Activated CD4-positive, alpha-beta T cell treated with anti-CD3 and anti-CD28 coated beads for 4 hours (primary cell): ENCODE measurements around the gene MRPL11.
"Not testable (repeated sequence)": the region's sequence is repeated elsewhere in the genome, so short reads cannot be mapped to it uniquely, and the experiment has no call there.

Source experiments
- DNase-seq, 2 donors: peaks; one replicate each; pipeline ENCODE4 v3.0.0-alpha.2; 2020

Gene MRPL11

DNA sequence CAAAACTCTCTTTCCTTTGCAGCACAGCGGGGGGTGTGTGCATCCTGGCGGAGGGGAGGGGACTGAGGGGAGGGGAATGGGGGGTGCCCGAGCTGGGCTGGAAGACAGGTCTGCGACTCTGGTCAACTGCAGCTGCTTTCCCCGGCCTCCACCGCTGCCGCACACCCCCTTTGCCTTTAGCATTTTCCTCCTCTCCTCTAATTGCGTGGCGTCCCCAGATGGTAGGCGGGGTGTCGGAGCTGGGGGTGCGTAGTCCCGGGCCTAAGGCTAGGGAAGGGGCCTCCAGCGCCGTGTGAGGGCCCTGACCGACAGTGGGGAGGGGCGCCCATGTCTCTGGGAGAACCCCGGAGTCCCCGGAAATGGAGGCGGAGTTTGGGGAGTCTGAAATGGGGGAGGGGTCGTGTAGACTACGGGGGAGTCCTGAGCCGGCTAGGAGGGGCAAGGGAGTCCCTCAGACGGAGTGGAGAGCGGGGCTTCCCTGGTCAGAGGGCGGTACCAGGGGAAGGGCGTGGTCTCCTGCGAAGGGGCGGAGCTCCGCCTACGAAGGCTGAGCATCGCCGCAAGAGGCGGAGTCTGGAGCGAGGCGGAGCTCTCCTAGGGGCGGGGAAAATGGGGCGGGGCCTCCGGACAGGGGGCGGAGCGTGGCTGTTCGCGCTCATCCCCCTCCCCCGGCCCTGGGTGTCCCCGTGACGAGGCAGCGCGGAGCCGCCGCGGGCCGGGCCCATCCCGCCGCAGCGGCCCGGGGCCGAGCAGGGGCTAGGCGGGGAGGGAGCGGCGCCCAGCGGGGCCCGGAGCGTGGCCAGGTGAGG, 27.8 kb upstream of the MRPL11 start, which contains the start of gene PELI3:
Gene PELI3, plus strand, starts transcription at position 681 of the 809 bp plus-strand sequence. CDS start 1,224 bp downstream, outside the sequence.
- peak; percentile 89 to 95 for DNase-seq

DNA sequence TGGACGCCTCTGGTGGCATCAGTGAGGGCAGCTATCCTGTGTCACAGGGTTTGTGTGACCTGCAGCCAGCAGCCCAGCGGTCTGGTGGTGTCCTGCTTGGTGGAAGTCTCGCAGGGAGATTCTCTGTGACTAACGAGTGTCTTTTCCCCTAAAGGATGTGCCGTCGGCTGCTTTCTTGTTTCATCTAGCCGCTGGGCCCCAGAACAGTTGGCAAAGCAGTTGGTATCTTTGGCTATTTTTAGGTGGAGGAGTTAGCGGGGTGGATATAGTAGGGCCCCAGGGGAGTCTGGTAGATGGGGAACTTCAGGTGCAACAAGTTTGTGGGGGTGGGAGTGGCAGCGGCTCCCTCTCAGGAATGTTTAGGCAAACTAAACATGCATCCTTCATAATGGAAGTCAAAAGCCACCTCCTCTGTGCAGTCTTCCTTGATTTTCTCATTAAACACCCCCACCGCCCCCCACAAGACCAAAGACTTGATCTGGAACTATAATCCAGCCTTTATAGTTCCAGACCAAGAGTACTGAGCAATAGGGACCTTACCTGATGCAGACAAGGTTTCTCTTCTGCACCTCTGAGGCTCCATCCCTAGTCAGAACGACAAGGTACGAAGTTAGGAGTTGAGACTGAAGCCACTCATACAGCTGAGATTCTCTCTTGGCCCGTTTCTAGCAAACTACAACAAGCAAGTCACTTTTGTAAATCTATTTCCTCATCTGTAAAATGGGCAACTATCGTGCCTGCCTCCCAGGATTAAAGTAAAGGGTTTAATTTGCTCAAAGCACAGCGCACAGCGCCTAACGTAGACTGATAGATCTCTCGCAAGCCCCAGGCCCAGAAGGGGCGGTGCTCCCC, 27.0 kb upstream of the MRPL11 start:
- DNase-seq, result no peak

DNA sequence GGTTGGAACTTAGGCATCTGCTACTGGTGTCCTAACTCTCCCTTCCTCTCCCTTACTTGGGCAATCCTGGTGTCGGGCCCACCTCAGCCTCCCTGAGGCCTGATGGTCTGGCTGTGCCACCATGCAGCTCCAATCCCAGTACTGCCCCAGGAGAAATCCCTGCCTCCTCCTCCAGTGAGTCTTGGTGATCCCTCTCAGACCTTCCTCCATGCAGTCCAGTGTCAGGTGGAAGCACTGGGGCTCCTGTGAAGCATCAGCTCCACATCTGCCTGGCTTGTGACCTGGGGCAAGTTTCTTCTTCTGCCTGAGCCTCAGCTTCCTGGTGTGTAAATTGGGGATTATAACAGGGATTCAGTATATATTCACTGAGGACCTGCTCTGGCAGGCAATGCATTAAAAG, 26.3 kb upstream of the MRPL11 start:
- no peak for DNase-seq

DNA sequence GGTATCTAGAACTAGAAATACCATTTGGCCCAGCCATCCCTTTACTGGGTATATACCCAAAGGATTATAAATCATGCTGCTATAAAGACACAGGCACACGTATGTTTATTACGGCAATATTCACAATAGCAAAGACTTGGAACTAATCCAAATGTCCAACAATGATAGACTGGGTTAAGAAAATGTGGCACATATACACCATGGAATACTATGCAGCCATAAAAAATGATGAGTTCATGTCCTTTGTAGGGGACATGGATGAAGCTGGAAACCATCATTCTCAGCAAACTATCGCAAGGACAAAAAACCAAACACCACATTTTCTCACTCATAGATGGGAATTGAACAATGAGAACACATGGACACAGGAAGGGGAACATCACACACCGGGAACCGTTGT, 25.5 kb upstream of the MRPL11 start:
- DNase-seq, result not testable (repeated sequence)

DNA sequence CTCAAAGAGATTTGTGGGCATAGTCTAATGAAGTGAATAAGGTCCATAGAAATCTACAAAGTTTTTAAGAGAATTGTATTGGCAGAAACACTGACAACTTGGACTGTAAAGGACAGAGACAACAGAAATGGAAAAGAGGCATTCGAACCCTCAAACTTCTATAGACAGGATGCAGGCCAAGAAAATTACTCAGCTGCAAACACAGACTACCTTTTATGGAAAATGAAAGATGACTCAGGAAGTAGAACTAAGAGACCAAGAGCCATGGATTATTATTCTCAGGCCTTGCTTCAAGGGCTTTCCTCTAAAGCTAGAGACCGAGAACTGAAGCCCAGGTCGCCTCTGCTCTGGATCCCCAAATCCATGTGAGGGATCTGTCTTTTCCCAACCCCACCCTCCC, 24.3 kb upstream of the MRPL11 start:
- no peak for DNase-seq

DNA sequence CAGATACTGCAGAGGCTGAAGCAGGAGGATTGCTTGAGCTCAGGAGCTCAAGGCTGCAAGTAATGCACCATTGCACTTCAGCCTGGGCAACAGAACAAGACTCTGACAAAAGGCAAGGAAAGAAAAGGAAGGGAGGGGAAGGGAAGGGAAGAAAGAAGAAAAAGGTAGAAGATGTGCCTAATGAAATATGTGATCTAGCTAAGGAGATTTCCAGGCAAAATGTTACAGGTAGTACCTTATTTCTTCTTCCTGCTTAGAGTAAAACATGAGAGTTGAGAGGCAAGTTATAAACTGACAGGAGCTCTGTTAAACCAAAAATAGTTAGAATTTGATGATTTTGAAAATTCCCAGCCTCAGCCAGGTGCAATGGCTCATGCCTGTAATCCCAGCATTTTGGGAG, 23.4 kb upstream of the MRPL11 start:
- no peak for DNase-seq

DNA sequence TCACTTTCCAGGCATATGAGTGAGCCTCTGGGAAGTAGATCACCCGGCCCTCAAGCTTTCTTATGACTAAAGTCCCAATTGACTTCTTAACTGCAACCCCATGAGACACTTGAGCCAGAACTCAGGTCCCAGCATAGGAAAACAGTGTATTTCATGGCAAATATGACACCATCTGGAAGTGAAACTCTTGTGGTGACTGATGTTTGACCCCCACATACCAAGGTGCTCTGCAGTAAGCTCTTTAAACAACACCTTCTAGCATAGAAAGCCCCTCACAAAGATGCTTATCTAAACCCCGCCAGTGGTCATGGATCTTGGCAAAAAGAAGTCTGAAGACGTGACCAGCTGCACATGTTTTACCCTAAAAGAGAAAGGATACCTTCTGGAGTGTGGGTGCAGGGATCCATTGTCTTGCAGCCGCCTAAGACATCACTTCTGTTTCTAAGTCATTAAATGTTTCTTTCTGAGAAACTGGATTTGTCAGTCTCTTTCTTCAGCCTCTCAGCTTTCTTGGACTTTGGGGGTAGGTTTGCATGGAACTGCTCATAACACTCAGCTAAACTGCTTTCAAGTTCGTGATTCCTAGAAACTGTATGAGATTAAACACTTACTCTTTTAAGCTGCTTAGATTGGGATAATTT, 20.6 kb upstream of the MRPL11 start:
- no peak for DNase-seq

DNA sequence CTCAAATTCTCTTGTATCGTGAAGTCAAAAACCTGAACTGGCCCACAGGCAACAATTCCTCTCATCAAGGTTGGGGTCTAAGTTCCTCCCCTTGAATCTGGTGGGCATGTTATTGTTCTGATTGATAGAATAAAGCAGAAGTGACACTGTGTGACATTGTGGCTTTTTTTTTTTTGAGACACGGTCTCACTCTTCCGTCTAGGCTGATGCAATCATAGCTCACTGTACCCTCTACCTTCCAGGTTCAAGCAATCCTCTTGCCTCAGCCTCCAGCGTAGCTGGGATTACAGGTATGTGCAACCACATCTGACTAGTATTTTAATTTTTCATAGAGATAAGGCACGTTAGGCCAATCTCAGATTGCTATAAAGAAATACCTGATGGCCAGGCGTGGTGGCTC, 19.2 kb upstream of the MRPL11 start:
- DNase-seq, result no peak

DNA sequence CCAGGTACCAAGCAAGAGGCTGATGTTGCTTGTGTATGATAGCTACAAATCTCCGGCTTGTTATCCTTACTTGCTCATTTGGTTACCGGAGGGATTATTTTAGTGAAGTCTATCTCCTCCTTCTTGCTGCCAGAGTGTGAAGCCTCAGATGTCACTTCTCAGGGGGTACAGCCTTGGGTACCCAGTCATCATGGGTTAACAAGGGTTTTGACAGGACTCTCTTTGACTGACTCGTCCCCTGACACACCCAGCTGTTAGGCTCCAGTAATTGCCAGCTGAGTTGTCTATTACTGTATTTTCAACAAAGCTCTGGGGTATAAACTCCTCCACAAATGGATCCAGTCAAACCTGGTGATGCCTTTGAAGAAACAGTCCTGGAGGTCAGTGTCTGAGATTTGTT, 16.2 kb upstream of the MRPL11 start:
- no peak for DNase-seq

DNA sequence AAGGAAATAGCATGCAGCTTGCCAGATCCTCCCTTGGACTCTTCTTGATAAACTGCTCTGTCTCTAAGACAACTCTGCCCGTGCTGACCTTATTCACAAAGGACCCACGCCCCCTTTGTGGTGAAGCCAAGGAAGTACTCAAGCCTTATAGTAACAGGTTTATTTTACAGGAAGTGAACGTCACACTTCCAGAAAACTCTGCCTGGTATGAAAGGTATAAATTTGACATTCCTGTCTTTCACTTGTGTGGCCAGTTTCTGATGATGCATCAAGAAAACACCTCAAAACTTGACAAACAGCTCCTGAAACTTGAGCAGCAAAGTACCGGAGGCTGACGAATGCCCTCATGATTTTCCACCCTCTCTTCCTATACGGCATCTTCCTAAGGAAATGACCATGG, 15.6 kb upstream of the MRPL11 start:
- no peak for DNase-seq

DNA sequence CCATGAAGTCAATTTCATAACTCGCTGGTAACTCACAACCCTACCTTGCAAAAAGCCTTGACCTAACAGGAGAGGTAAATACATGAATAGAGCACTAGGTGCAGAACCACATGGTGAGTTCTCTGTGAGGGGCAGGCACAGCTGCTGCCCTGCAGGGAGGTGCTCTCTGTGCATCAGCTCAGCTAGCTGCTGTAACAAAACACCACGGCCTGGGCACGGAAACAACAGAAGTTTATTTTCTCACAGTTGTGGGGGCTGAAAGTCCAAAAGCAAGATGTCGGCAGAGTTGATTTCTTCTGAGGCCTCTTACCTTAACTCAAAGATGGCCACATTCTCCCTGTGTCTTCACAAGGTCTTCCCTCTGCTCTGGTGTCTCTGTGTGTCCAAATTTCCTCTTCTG, 13.0 kb upstream of the MRPL11 start:
- DNase-seq, result no peak

DNA sequence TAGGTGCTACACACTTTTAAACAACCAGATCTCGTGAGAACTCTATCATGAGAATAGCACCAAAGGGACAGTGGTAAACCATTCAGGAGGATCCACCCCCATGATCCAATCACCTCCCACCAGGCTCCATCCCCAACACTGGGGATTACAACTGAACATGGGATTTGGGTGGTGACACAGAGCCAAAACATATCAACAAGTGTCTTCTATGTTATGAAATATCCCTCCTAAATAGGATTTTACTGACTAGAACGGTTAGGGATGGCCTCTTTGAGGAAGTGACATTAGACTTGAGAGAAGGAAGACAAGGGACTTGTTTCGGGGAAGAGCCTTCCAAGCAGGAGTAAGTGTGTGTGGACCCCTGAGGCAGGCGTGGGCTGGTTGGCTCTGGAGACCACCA, 11.9 kb upstream of the MRPL11 start:
- DNase-seq, result no peak

DNA sequence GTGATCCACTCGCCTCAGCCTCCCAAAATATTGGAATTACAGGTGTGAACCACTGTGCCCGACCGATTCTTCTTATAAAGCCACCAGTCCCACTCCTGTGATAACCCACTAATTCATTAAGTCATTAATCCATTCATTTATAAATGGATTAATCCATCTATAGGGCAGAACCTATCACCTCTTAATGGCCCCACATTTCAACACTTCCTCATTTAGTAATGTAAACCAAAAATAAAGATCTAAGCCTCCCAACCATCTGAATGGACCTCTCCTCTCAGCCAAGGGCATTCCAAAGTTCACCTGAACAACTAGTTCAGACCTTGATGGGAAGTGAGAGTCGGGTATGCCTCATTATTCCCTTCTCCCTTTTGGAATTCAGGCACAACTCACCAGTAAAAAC, 9.9 kb upstream of the MRPL11 start:
- no peak for DNase-seq

DNA sequence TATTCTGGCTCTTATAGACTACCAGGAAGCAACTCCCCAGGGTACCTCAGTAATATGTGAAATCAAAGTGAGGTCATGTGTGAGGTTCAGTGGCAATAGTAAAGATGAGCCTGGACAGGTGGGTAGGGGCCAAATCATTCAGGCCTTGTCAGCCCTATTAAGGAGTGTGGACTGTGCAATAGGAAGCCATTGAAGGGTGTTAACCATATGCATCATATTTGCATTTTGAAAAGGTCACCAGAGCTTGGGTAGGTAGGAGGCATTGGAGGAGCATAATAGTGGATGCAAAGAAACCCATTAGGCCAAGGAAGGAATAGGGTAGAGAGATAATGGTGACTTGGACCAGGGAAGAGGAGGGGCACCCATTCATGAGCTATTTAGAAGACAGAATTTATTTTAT, 8.4 kb upstream of the MRPL11 start:
- DNase-seq, result no peak

DNA sequence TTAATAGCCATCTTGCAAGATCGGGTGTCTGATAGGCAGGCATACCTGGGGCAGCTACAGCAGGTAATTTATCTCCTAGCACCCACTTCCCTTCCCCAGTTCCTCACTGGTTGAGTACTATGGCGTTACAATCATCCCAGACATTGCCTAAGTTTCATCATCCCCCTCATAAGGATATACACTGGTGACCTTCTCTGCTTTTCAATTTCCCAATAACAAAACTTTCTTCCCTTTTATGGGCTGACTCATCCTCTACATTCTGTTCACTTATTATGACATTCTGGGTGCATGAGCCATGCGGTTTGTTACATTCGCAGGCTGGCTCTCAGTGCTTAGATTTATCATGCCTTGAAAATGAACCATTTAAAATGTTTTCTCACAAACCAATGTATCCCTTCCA, 5.0 kb upstream of the MRPL11 start:
- DNase-seq, result no peak

DNA sequence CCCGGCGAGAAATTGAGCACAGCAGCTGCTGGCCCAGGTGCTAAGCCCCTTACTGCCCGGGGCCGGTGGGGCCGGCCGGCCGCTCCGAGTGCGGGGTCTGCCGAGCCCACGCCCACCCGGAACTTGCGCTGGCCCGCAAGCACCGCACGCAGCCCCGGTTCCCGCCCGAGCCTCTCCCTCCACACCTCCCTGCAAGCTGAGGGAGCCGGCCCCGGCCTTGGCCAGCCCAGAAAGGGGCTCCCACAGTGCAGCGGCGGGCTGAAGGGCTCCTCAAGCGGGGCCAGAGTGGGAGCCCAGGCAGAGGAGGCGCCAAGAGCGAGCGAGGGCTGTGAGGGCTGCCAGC, 2.3 kb upstream of the MRPL11 start:
- not testable (repeated sequence) for DNase-seq

DNA sequence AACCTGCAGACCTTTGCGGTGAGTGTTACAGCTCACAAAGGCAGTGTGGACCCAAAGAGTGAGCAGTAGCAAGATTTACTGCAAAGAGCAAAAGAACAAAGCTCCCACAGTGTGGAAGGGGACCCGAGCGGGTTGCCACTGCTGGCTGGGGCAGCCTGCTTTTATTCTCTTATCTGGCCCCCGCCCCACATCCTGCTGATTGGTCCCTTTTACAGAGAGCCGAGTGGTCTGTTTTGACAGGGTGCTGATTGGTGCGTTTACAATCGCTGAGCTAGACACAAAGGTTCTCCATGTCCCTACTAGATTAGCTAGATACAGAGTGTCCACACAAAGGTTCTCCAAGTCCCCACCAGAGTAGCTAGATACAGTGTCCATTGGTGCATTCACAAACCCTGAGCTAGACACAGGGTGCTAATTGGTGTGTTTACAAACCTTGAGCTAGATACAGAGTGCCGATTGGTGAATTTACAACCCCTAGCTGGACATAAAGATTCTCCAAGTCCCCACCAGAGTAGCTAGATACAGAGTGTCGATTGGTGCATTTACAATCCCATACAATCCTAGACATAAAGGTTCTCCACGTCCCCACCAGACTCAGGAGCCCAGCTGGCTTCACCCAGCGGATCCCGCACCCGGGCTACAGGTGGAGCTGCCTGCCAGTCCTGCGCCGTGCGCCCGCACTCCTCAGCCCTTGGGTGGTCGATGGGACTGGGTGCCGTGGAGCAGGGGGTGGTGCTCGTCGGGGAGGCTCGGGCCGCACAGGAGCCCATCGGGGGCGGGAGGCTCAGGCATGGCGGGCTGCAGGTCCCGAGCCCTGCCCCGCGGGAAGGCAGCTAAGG, 1.7 kb upstream of the MRPL11 start:
- not testable (repeated sequence) for DNase-seq

DNA sequence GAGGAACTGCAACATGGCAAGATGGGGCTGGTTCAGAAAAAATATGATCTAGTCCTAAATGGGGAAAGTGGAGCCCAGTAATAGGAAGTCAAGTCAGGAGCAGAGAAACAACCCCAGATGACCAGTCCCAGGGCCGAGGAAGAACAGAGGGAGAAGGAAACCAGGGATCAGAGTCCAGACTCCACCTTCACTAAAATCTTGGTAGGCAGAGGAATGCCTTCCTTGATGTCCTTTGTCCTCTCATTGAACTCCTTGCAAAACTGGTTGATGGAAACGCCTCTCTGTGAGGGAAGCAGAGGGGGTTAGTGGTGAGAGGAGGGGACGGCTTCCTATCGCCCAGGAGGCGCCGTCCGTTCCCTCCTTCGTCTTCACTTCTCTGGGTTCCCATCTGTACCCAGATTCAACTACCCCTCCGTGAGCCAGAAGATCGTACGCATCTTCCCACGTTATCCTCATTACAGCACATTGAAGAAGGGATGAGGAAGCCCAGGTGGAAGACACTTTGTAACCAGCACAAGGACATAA, 607 bp downstream of the MRPL11 start:
- DNase-seq, result no peak

DNA sequence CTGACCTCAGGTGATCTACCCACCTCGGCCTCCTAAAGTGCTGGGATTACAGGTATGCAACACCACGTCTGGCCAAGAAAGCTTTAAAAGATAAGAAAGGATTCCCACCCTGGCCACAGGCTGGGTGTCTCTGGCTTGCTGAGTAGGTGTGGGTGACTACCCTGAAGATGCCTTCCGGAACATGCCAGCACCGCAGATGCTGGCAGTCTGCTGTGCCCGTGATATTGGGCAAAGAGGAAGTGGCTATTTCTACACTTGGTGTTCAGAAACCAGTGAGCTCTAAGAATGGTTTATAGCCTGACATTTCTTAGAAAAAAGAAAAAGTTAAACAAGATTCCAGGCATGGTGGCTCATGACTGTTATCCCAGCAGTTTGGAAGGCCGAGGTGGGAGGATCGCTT, 6.1 kb downstream of the MRPL11 start:
- no peak for DNase-seq

DNA sequence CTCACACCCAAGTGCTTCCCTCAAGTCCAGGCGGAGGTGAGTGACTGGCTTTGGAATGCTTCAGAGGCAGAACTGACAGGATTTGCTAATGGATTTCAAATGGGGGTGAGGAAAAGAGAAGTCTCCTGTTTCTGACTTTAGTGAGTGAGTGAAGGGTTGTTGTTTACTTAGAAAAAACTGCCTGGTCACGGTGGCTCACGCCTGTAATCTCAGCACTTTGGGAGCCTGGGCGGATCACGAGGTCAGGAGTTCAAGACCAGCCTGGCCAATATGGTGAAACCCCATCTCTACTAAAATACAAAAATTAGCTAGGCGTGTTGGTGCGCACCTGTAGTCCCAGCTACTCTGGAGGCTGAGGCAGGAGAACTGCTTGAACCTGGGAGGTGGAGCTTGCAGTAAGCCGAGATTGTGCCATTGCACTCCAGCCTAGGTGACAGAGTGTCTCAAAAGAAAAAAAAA, 6.7 kb downstream of the MRPL11 start:
- DNase-seq, result not testable (repeated sequence)

DNA sequence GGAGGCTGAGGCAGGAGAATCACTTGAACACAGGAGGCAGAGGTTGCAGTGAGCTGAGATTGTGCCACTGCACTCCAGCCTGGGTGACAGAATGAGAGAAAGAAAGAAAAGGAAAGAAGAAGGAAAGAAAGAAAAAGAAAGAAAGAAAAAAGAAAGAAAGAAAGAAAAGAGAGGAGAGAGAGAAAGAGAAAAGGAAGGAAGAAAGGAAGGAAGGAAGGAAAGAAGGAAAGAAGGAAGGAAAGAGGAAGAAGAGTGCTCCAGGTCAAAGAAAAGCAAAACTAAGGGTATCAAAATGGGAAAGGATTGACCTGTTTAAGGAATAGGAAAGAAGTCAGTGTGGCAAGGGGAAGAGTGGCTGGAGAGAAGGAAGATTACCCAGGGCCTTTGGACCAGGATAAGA, 7.4 kb downstream of the MRPL11 start:
- DNase-seq, result not testable (repeated sequence)

DNA sequence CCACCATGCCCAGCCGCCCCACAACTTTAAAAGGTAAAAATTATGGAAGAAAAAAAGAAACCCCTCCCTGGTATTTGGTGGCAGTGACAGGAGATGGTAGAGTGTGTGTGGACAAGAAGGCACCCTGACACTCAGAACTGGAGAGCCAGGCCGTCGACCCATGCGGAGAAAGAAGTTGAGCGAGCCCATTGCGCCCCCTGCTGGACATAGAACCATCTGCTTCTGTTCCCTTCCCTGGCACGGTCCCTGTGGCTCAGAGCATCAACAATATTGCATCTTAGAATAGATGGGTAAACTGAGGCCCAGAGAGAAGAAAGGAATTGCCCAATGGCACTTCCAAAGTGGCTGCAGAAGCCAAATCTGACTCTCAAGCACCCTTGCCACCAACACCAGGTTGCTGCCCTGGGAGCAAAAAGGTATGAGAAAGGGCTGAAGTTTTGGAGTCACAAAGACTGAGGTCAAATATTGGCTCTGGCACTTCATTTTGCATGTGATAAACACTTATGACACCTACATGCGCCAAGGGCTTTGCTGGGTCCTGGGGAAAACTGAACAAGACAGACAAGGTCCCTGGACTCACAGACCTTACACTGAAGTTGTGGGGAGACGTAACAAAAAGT, 8.6 kb downstream of the MRPL11 start:
- peak; percentile 71 to 74 for DNase-seq
